Measurements from ENCODE around the gene CARD19. TPM values are rescaled to one million over a fixed set of nuclear protein-coding genes. Genes with fewer than 3 reads are reported as not detected.
A peak's percentile ranks its signal among the peaks of the same experiment; 100 is the strongest.

Gene CARD19
- total RNA-seq, 4 donors from 2014 or later, result 34.7 to 74.4 (median 58.9) TPM

DNA sequence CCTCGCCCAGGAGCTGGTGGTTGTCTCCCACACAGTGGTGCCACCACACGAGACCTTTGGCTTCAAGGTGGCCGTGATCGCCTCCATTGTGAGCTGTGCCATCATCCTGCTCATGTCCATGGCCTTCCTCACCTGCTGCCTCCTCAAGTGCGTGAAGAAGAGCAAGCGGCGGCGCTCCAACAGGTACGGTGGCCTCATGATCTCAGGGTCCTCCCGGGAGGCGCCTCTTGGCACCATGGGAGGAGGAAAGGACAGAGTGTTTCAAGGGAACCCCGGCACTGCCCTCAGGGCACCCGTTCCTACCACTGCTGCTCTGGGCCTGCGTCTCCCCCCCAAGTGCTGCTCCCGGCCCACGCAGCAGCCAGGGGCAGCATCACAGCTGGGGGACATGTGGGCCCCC lies 18.2 kb upstream of the CARD19 start:
- Histone ChIP-seq H3K27ac (no peak overlapping the region), H3K27me3 (no peaks in the 10 kb centered on the region), H3K4me3 (no peak overlapping the region), H3K36me3 (no peaks in the 10 kb centered on the region), H3K9me3 (no peaks in the 10 kb centered on the region), H3K4me1 (peaks cover 0 to 3% (median 0%) of the 10 kb centered on the region in 4 donors)
- TF ChIP-seq CTCF (IDR thresholded peaks at IDR 0.05) (no peak), POLR2A (IDR thresholded peaks at IDR 0.05) (no peak)
- peak in 1 of 3 donors; percentile 27 for DNase-seq

DNA sequence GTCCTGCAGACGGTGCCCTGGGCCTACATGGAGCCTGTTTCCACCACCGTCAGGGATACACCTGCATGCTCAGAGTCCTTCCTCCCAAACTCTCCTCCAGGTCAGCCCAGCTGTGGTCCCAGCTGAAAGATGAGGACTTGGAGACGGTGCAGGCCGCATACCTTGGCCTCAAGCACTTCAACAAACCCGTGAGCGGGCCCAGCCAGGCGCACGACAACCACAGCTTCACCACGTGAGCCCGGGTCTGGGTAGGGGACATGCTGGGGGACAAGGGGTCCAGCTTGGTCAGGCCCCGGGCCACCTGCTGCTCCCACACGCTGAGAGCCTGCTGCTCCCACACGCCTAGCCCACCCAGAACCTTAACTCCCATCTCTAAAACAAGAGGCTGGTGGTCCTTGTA lies 16.6 kb upstream of the CARD19 start:
- Histone ChIP-seq H3K4me3 (no peak overlapping the region), H3K36me3 (no peaks in the 10 kb centered on the region), H3K4me1 (no peaks in the 10 kb centered on the region), H3K27me3 (no peaks in the 10 kb centered on the region), H3K9me3 (no peaks in the 10 kb centered on the region), H3K27ac (no peak overlapping the region)
- peak in 2 of 3 donors; percentile 27 to 43 for DNase-seq
- no peak for TF ChIP-seq CTCF (IDR thresholded peaks at IDR 0.05)
- no peak for TF ChIP-seq POLR2A (IDR thresholded peaks at IDR 0.05)

DNA sequence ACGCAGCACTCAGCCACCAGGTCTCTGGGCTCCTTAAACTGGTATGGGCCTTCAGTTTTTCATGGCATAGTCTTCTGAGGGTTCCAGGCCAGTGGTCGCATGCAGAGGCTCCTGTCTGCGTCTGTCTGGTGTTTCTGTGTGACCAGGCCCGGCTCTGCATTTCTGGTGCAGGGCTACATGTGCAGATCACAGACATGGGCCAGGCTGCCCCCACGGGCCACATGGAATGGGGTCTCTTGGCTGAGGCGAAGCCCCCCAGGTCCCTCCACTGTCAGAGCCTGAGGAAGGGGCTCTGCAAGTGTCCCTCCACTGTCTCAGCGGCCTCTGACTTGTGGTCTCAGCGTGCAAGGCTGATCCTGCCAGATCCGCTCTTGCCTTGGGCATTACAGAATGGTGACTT lies 15.6 kb upstream of the CARD19 start:
- DNase-seq, result peak in 2 of 3 donors; percentile 31 to 38

DNA sequence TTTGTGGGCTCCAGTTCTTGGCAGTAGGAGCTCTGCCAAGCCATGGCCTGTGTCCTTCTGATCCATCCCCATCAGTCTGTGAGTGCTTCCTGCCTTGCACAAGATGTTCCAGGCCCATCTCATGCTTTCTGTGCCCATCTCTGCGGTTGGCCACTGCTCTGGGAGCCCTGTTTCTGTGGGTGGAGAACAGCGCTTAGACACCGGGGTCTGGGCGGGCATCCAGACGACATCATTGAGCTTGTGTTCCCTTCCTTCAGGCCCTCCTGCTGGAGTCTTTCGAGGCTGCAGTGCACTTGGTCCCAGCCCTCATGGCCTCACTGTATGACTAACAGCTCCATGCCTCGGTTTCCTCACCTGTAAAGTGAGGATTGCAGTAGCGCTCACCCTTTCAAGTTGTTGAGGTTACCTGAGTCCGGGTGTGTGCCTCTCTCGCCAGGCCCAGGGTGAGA lies 14.9 kb upstream of the CARD19 start:
- Histone ChIP-seq H3K9me3 (no peaks in the 10 kb centered on the region), H3K4me1 (no peaks in the 10 kb centered on the region), H3K4me3 (no peak overlapping the region), H3K36me3 (no peaks in the 10 kb centered on the region), H3K27ac (no peak overlapping the region), H3K27me3 (no peaks in the 10 kb centered on the region)
- peak; percentile 13 to 31 (median 30) for DNase-seq
- TF ChIP-seq CTCF (IDR thresholded peaks at IDR 0.05) (no peak), POLR2A (IDR thresholded peaks at IDR 0.05) (no peak)

More for the DNA sequence above, 15.6 kb upstream of the CARD19 start:
- no peak overlapping the region for H3K4me3 ChIP-seq
- no peak for TF ChIP-seq POLR2A (IDR thresholded peaks at IDR 0.05)
- no peak for TF ChIP-seq CTCF (IDR thresholded peaks at IDR 0.05)
- H3K9me3 ChIP-seq, result no peaks in the 10 kb centered on the region
- no peaks in the 10 kb centered on the region for H3K36me3 ChIP-seq
- H3K27ac ChIP-seq, result no peak overlapping the region
- H3K4me1 ChIP-seq, result no peaks in the 10 kb centered on the region
- H3K27me3 ChIP-seq, result no peaks in the 10 kb centered on the region

- H3K9me3 ChIP-seq, result no peaks in the 10 kb centered on the region
- H3K27me3 ChIP-seq, result no peaks in the 10 kb centered on the region
- H3K4me3 ChIP-seq, result no peak overlapping the region
- no peaks in the 10 kb centered on the region for H3K4me1 ChIP-seq
- DNase-seq, result no peak
- no peak for TF ChIP-seq POLR2A (IDR thresholded peaks at IDR 0.05)
- TF ChIP-seq CTCF (IDR thresholded peaks at IDR 0.05), result no peak
- no peaks in the 10 kb centered on the region for H3K36me3 ChIP-seq
- no peak overlapping the region for H3K27ac ChIP-seq
These were observed 14.1 kb upstream of the CARD19 start for GRCh38 chr9:93081931-93082330.

Data from Peyer's patch (tissue), 4 donors.